Gastroesophageal sphincter (tissue), 3 donors: ENCODE measurements around the gene RAD51B.

Source experiments
- CTCF ChIP-seq, 4 experiments: fragments of 200-600 bp in 2 of 4; fragments of 450-650 bp in 2 of 4; sonication (generic) in 1 of 4; IDR thresholded peaks; one replicate each; pipeline ENCODE4 v1.5.1; 2017 to 2019; ENCODE audit warnings: antibody characterized with exemption in 4 of 4, mild to moderate bottlenecking in 2 of 4, moderate library complexity in 2 of 4
- EP300 ChIP-seq: sonication (generic); formaldehyde crosslinking; IDR thresholded peaks from one replicate; pipeline ENCODE4 v1.6.1; 2017; ENCODE audit warnings: antibody characterized with exemption, mild to moderate bottlenecking
- POLR2A ChIP-seq, 2 donors: fragments of 450-650 bp; IDR thresholded peaks; one replicate each; pipeline ENCODE4 v1.6.1; 2017; ENCODE audit warnings: antibody characterized with exemption in 2 of 2, mild to moderate bottlenecking in 2 of 2, moderate library complexity in 1 of 2
- POLR2AphosphoS5 ChIP-seq: sonication (generic); formaldehyde crosslinking; IDR thresholded peaks from one replicate; pipeline ENCODE4 v1.6.1; 2017; ENCODE audit warnings: antibody characterized with exemption

- TF ChIP-seq CTCF (IDR thresholded peaks at IDR 0.05) (no peak), POLR2AphosphoS5 (no peak), POLR2A (IDR thresholded peaks at IDR 0.05) (no peak), EP300 (no peak)
These were observed 540.4 kb downstream of the RAD51B start for GRCh38 chr14:68359837-68360552.
